Heart left ventricle (tissue), 13 donors: ENCODE data around the gene SIAH2.

Source experiments
- POLR2A ChIP-seq, 2 donors: fragments of 450-650 bp; IDR thresholded peaks; one replicate each; pipeline ENCODE4 v1.6.1; 2017; ENCODE audit warnings: antibody characterized with exemption in 2 of 2, mild to moderate bottlenecking in 2 of 2, moderate library complexity in 2 of 2
- TF ChIP-seq, protein P1 (sequence below), 12 donors: fragments of 200-600 bp; sonication (generic) in 4 of 12; IDR thresholded peaks; one replicate each; pipeline versions ENCODE4 v1.5.0 to v1.8.0; 2018 to 2022; ENCODE audit warnings: antibody characterized with exemption in 12 of 12, mild to moderate bottlenecking in 5 of 12
- donor health status: ischemic (EF 13 %, LVEDD 7.1; RV severe dilation, severe dysfunction).
- donor health status: DM: no; HTN: yes; CAD: no.
- donor health status: DM: no; HTN: no; CAD: no.
- donor health status: ischemic (EF 25% LVEDD 6.9; RV normal size, moderate dysfunction).
- donor health status: ischemic (EF 25% LVEDD 5.7; RV mildly dilated, moderate dysfunction).
- donor health status: ischemic (EF 35%, LVEDD 5.7; RV mildly dilated, moderate dysfunction).
- donor health status: nonischemic (EF 11% LVEDD 7.7; RV severe dilation, severe dysfunction).
- donor health status: DM: yes; HTN: yes; CAD: no.
- donor health status: PGD.
- donor health status: ischemic (EF 29% LVEDD 5.4; RV normal size, mild dysfunction).
- donor health status: nonischemic (EF 23%, LVEDD 6.1; RV moderate dilation, normal function).

GRCh38 chr3:150737874-150738679 is 24.9 kb downstream of the SIAH2 start:
- TF ChIP-seq, protein P1, sequence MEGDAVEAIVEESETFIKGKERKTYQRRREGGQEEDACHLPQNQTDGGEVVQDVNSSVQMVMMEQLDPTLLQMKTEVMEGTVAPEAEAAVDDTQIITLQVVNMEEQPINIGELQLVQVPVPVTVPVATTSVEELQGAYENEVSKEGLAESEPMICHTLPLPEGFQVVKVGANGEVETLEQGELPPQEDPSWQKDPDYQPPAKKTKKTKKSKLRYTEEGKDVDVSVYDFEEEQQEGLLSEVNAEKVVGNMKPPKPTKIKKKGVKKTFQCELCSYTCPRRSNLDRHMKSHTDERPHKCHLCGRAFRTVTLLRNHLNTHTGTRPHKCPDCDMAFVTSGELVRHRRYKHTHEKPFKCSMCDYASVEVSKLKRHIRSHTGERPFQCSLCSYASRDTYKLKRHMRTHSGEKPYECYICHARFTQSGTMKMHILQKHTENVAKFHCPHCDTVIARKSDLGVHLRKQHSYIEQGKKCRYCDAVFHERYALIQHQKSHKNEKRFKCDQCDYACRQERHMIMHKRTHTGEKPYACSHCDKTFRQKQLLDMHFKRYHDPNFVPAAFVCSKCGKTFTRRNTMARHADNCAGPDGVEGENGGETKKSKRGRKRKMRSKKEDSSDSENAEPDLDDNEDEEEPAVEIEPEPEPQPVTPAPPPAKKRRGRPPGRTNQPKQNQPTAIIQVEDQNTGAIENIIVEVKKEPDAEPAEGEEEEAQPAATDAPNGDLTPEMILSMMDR (IDR thresholded peaks at IDR 0.05), result no peak
- TF ChIP-seq POLR2A (IDR thresholded peaks at IDR 0.05), result no peak
